Measurements from ENCODE around the gene SLCO4A1.

Gene SLCO4A1

DNA sequence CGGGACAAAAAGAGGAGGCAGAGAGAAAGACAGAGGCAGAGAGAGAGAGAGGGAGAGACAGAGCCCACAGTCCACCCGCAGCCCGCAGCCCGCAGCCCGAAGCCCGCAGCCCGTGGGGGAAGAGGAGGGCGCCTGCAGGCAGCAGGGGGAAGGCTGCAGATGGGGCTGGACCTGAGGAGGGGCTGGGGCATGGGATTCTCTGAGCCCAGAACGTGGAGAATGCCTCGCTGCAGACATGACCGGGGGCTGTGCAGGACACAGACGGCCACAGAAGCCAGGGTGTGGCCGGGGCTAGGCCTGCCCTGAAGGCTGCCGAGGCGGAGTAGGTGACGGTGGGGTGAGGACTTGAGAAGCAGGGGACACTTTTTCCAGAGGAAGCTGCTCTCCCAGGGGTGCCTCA, 6.5 kb upstream of the SLCO4A1 start:
- TF ChIP-seq, protein P1, sequence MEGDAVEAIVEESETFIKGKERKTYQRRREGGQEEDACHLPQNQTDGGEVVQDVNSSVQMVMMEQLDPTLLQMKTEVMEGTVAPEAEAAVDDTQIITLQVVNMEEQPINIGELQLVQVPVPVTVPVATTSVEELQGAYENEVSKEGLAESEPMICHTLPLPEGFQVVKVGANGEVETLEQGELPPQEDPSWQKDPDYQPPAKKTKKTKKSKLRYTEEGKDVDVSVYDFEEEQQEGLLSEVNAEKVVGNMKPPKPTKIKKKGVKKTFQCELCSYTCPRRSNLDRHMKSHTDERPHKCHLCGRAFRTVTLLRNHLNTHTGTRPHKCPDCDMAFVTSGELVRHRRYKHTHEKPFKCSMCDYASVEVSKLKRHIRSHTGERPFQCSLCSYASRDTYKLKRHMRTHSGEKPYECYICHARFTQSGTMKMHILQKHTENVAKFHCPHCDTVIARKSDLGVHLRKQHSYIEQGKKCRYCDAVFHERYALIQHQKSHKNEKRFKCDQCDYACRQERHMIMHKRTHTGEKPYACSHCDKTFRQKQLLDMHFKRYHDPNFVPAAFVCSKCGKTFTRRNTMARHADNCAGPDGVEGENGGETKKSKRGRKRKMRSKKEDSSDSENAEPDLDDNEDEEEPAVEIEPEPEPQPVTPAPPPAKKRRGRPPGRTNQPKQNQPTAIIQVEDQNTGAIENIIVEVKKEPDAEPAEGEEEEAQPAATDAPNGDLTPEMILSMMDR (IDR thresholded peaks at IDR 0.05): no peak
- TF ChIP-seq ZFX (IDR thresholded peaks at IDR 0.05; ENCODE audit: borderline replicate concordance): no peak
- H3K27ac ChIP-seq: no peak overlapping the region

DNA sequence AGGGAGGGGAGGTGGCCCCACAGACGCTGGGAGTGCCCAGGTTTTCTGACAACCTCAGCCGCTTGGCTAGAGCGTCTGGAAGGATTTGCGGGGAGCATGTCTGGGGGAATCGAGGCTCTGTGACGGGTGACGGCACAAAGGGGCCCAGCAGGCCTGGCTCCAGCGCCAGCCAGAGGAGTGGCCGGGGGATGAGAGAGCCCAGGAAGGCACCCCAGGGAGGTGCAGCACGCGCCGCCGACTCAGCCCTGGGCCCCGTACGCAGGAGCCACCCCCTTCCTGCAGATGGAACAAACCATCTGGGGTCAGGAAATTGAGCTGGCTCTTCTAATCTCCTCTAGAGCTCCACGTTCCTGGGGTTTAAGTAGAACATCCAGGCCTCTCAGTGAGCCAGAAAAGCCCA, 5.9 kb upstream of the SLCO4A1 start:
- H3K27ac ChIP-seq: no peak overlapping the region
- no peak for TF ChIP-seq ZFX (IDR thresholded peaks at IDR 0.05; ENCODE audit: borderline replicate concordance)
- TF ChIP-seq, protein P1 (IDR thresholded peaks at IDR 0.05): no peak

DNA sequence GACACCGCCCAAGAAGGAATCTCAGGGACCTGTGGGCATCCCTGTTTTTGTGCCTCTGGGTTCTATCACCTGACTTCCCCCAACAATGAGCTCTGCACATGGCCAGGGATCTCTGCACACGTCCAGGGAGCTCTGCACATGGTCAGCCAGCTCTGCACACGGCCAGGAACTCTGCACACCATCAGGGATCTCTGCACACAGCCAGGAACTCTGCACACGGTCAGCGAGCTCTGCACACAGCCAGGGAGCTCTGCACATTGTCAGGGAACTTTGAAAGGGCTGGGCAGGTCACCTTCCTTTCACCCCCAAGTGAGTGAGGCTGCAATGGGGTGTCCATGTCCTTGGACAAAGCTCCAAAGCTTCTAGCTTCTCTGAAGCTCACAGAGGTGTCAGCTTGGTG, 5.2 kb upstream of the SLCO4A1 start:
- TF ChIP-seq, protein P1 (IDR thresholded peaks at IDR 0.05): no peak
- TF ChIP-seq ZFX (IDR thresholded peaks at IDR 0.05; ENCODE audit: borderline replicate concordance): no peak
- no peak overlapping the region for H3K27ac ChIP-seq

DNA sequence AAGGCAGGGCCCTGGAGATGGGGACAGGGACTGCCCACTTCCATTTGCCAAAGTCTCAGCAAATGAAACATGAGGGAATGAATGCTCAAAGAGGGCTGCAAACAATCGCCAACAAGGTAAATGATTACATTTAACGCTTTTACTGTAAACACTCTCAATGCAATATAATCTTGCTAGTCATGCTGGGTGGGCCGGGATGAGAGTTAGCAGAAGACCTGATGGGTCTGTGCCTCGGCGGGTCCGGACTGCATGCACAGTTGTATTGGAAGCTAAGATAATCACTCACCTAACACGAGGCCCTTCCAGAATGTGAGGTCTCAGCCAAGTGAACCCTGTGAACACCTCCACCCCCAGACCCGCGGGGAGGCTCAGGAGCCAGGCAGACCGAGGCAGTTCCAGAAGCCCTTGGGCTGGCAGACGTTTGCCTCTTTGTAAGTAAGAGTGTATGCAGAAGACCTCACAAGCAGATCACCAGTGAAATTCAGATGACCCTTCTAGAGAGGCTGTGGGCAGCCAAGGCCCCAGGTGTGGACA, 4.7 kb upstream of the SLCO4A1 start:
- H3K27ac ChIP-seq: no peak overlapping the region
- no peak for TF ChIP-seq ZFX (IDR thresholded peaks at IDR 0.05; ENCODE audit: borderline replicate concordance)
- TF ChIP-seq, protein P1 (IDR thresholded peaks at IDR 0.05): no peak

DNA sequence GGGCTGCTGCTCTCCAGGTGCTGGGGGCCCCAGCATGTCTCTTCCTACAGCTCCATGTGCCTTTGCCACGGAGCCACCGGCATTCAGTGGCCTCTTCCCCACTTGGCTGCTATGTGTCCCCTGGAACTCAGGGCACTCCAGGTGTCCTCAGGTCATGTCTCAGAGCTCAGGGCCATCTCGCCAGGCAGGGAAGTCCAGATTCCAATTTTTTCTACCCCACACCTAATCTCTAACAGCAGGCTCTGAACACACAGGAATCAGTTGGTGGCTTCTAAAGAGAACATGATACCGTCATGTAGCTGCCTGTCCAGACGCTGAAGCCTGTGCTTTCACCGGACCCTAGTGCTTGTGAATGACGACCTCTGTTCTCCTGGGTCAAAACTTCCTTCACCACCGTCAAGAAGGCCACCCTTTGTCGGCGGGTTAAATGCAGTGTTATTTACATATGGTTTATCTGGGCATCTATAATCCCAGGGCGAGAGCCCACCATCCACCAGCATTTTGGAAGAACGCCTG, 4.2 kb upstream of the SLCO4A1 start:
- TF ChIP-seq ZFX (IDR thresholded peaks at IDR 0.05; ENCODE audit: borderline replicate concordance): no peak
- TF ChIP-seq, protein P1 (IDR thresholded peaks at IDR 0.05): no peak
- no peak overlapping the region for H3K27ac ChIP-seq

DNA sequence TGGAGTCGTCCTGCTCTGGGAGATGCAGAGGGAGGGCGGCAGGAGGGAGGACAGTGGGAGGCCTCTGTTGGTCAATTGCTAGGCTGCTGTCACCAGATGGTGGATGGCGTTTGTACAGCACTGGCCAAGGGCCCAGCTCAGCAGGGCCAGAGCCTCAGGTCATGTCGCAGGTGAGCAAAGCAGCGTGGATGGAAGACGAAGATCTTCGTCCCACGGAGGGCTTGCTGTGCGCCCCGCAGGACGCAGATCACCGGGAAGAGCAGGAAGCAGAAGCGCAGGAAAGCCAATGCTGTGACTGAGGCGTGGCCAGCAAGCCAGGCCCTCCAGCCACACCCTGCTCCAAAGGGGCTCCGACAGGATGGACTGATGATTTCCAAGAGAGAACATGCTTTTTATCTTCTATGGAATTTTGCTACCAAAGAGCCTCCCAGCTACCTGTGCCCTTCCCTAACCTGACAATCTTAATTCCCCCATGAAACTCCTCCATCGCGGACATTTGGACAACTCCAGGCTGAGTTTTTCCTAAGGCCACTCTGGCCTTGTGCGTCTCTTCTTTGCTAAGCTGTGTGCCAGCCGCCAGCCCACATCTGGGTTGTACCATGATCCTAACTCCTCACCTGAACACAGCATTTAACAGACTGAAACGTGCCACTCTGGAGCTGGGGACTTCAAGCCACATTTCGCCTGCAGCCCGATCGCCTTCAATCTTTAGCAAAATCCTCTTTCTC, 3.5 kb upstream of the SLCO4A1 start:
- no peak overlapping the region for H3K27ac ChIP-seq
- TF ChIP-seq, protein P1 (IDR thresholded peaks at IDR 0.05): no peak
- no peak for TF ChIP-seq ZFX (IDR thresholded peaks at IDR 0.05; ENCODE audit: borderline replicate concordance)

DNA sequence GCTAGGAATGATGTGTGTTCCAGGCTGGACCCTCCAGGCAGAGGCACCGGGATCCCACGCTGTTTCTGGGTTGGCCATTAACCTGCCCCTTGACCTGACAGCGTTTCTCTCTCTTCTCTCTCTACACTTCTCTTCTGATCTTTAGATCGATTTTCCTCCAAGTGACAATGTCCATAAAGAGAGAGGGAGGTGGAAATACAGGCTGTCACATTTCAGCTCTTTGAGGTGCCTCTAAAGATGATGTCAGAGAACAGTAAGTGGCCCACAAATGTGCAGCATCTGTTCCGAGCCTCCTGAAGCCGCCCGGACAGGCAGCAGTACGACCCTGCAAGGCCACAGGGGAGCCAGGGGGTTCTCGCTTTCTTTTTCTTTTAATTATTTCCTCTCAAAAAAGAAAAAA, 2.5 kb upstream of the SLCO4A1 start:
- no peak overlapping the region for H3K27ac ChIP-seq
- TF ChIP-seq, protein P1 (IDR thresholded peaks at IDR 0.05): no peak
- TF ChIP-seq ZFX (IDR thresholded peaks at IDR 0.05; ENCODE audit: borderline replicate concordance): no peak
